KG1 (cell line): ENCODE measurements around the gene QKI.

ENCODE experiments used
- DNase-seq: peaks from one replicate; lab custom pipeline; 2025; lab: John Stamatoyannopoulos, UW

The QKI gene

GRCh38 chr6:163613668-163614067, 199.2 kb downstream of the QKI start:
- DNase-seq: no peak

GRCh38 chr6:163616452-163616851, 201.9 kb downstream of the QKI start:
- DNase-seq: no peak

DNA sequence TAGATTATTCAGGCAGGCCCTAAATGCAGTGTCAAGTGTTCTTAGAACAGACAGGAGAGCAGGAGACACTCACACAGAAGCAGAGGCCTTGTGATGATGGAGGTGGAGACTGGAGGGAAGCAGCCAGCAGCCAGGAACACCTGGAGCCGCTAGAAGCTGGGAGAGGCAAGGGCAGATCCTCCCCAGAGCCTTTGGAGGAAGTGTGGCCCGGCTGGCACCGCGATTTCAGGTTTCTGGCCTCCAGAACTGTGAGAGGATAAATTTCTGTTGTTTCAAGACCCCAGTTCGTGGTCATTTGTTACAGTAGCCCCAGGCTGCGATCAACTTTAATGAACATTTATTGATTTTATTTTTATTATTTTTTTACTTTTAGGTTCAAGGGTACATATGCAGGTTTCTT, 203.0 kb downstream of the QKI start:
- DNase-seq: no peak

DNA sequence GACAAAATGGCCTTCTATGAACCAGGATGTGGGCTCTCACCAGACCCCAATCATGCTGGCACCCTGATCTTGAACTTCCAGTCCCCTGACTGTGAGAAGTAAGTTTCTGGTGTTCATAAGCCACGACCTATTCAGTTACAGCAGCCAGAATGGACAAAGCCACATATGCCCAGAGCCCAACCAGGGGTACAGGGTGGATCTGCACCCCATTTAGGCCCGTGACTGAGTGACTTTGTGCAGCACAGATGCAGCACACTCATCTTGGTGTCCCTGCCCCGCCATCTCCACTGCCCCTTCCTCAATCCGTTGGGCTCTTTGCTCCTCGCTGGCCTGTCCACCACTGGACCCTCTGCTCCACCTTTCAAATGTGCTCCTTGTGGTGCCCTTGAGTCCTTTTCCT, 205.6 kb downstream of the QKI start:
- no peak for DNase-seq

GRCh38 chr6:163620670-163621330, 206.3 kb downstream of the QKI start:
- no peak for DNase-seq

DNA sequence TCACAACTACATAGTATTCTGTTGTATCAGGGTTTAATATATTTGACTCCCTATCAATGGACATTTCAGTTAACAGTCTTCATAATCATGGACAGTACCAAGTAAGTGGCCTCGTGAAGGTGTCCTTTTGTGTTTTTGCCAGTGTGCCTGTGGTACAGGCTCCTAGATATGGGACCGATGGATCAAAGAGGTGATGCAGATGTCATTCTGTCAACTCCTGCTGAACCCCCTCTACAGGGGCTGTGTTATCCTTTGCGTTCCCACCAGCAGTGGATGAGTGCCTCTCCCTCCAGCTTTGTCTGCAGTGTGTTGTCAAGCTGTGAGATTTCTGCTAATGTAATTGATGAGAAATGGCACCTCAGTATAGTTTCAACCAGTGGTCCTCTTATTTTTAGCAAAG, 210.7 kb downstream of the QKI start:
- DNase-seq: no peak

DNA sequence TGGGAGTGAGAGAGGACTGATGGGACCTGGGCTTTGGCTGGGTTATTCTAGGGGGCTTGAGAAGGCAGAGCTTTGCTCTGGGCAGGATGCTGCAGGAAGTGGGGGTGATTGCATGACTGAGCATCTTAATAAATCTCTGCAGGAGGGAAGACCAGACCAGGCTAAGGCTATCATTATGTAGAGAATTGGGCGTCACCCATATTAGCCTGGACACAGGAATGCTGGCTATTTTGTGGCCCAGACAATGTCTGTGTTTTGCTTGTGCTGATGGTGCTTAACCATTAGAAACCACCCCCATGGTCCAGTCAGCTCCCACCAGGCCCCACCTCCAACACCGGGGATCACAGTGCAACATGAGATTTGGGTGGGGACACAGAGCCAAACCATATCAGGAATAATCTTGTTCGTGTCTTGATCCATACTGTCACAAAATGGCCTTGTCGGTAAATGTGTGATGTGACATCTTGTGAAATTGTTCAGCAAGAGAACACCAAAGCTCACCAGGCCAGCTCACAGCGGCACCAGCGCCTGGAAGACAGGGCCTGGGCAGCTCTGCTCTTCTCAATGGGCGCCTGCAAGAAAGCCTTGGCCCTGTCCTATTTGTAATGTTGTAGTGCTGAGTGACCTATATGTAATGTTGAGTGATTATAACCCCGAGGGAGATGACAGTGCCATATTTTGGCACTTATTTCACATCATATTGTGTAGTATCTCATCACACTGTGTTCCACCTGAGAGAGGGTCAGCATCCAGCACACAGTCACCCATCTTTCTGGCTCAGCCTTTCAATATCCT, 211.8 kb downstream of the QKI start:
- DNase-seq: no peak

DNA sequence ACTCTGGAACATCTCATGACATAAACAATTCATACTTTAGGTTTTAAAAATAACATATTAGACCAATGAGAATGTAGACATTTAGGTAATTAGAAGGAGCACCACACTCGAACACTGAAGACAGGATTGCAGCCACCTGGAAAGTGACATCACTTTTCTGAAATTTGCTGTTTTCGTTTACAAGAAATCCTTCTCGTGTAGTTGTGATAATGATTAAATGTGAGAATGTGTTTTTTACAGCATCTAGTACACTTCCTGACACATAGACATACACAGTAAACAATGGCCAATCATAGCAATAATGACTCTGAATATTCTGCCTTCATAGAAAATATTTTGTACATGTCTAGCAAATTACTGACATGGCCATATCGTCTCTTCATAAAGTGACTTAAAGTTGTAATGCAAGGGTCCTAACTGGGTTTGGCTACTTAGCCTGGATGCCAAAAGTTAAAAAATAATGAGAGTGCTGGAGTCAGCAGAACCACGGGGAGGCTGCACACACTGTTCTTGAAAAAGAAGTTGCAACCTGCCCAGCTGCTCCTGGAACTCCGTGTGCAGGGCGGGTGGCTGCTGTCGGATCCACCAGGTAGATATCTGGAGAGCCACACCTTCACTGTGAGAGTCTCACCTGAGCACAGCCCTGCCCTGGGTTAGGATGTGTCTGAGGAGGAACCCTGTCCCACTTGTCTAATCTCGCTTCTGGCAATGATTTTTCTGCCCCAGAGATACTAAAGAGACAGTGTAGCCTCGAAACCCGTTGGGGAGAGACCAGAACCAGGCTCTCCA, 212.9 kb downstream of the QKI start:
- no peak for DNase-seq
